ENCODE measurements around the gene RXRG. TPM values are rescaled to one million over a fixed set of nuclear protein-coding genes. Genes with fewer than 3 reads are reported as not detected.

Gene RXRG
- total RNA-seq, 1 experiment from 2014 or later = not detected

DNA sequence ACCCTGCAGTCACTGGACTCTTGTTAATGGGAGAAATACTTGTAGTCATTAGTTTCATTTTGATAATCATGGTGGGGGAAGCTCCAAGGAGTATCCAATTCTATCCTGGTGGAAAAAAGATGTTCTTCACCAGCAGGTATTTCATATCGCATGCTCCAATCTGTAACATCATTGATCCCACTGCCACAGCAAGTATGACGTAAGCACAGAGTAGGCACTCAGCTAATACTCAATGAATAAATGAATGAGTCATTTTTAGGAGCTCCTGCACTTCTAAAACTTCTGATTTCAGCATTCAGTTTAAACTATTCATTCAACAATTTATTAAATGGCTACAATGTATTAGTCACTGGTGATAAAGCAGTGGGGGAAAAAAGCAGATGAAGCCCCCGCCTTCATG, 30.3 kb downstream of the RXRG start:
- CTCF ChIA-PET = no interaction called here
- H3K27me3 Mint-ChIP-seq (ENCODE audit: low read depth) = peaks cover 6% of the 10 kb centered on the region

DNA sequence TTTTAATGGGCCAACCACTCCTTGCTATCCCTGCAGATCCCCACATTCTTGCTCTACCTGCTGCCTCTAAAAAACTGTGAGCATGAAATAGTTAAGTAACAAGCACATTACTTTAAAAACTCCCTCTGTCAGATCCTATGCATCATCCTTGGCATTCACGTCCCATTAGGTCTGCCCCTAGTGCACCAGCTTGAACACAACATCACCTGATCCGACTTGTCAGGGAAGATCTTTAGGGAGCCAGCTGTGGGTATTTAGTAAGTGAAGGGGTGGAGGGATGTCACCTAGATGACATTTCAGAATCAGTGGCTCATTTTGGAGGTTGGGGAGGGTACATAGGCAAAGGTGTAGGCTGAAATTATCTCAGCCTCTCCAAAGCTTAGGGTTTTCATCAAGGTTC, 33.5 kb downstream of the RXRG start:
- peaks cover 6% of the 10 kb centered on the region for H3K27me3 Mint-ChIP-seq (ENCODE audit: low read depth)
- H3K27ac Mint-ChIP-seq = no peak overlapping the region
- ATAC-seq (peak; percentile 34; the same call in 1 of the 2 replicates), DNase-seq (ENCODE audit: low spot score) (no peak)
- TF ChIP-seq ATF1 (CRISPR knock-in tag; IDR thresholded peaks at IDR 0.05) (no peak), GABPB1 (CRISPR knock-in tag; IDR thresholded peaks at IDR 0.05) (no peak)
- no peak overlapping the region for H3K4me3 Mint-ChIP-seq
- POLR2A ChIA-PET = no interaction called here
- no peaks in the 10 kb centered on the region for H3K36me3 Mint-ChIP-seq
- H3K4me1 Mint-ChIP-seq = peaks cover 5% of the 10 kb centered on the region; the same call in 1 of the 2 replicates
- peaks cover 4% of the 10 kb centered on the region; the same call in 1 of the 2 replicates for H3K9me3 Mint-ChIP-seq
- CTCF ChIA-PET = interaction anchor here (0.9 to 2.2 kb wide), 3 partner anchors 174 to 1809 kb away, joined by 3 to 10 read pairs (median 5); no protein-coding TSS in a partner anchor

More for the DNA sequence above, 30.3 kb downstream of the RXRG start:
- POLR2A ChIA-PET = no interaction called here
- no peak overlapping the region for H3K4me3 Mint-ChIP-seq
- peaks cover 4% of the 10 kb centered on the region; the same call in 1 of the 2 replicates for H3K9me3 Mint-ChIP-seq
- TF ChIP-seq SP1 (CRISPR knock-in tag; conservative IDR thresholded peaks at IDR 0.05) = no peak
- TF ChIP-seq ZNF317 (CRISPR knock-in tag; IDR thresholded peaks at IDR 0.05; ENCODE audit: borderline replicate concordance, low read depth) = no peak
- no peak overlapping the region for H3K27ac Mint-ChIP-seq
- DNase-seq (ENCODE audit: low spot score) = no peak
- no peak for ATAC-seq
- peaks cover 5% of the 10 kb centered on the region; the same call in 1 of the 2 replicates for H3K4me1 Mint-ChIP-seq
- H3K36me3 Mint-ChIP-seq = no peaks in the 10 kb centered on the region

DNA sequence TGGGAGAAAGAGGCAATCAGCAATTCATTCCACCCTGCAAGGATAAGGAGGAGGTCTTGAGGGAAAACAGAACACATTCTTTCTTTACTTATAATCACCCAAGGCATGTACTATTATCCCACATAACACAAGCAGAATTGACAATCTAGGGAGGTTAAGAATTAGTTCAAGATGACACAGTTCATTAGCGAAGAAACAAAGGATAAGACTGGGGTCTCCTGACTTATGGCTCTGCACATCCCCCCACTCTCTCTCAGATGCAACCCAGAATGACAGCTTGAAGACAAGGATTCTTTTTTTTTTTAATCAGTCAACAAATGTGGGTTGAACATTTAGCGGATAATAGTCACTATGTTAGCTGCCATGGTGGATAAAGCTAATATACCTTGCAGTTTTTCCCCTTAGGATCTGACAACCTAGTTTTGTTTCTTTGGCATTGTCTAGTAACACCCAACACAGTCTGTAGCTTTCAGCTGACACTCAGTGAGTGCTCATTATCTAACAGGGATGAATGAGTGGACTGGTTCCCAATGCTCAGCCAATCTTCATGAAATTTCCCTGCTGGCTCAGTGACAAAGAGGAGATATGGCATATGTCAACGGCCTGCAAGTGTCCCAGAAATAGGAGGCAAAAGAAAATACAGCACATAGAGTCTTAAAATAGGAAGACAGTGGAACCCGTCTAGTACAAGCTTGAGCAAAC, 35.1 kb downstream of the RXRG start:
- H3K9me3 Mint-ChIP-seq = peaks cover 1% of the 10 kb centered on the region; the same call in 1 of the 2 replicates
- peaks cover 3% of the 10 kb centered on the region; the same call in 1 of the 2 replicates for H3K27me3 Mint-ChIP-seq (ENCODE audit: low read depth)
- TF ChIP-seq, protein P1, sequence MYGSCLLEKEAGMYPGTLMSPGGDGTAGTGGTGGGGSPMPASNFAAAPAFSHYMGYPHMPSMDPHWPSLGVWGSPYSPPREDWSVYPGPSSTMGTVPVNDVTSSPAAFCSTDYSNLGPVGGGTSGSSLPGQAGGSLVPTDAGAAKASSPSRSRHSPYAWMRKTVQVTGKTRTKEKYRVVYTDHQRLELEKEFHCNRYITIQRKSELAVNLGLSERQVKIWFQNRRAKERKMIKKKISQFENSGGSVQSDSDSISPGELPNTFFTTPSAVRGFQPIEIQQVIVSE (CRISPR knock-in tag; IDR thresholded peaks at IDR 0.05; ENCODE audit: borderline replicate concordance) = no peak
- TF ChIP-seq ZNF138 (CRISPR knock-in tag; conservative IDR thresholded peaks at IDR 0.05) (no peak), GTF2I (CRISPR knock-in tag; conservative IDR thresholded peaks at IDR 0.05) (no peak), MYBL2 (CRISPR knock-in tag; IDR thresholded peaks at IDR 0.05) (no peak), ZNF416 (CRISPR knock-in tag; IDR thresholded peaks at IDR 0.05) (no peak), ZNF121 (CRISPR knock-in tag; IDR thresholded peaks at IDR 0.05) (no peak), FOXP1 (CRISPR knock-in tag; IDR thresholded peaks at IDR 0.05; ENCODE audit: borderline replicate concordance) (no peak), SP1 (CRISPR knock-in tag; conservative IDR thresholded peaks at IDR 0.05) (no peak), OVOL2 (CRISPR knock-in tag; IDR thresholded peaks at IDR 0.05; ENCODE audit: borderline replicate concordance) (no peak), JUN (CRISPR knock-in tag; IDR thresholded peaks at IDR 0.05) (no peak), ZNF219 (CRISPR knock-in tag; IDR thresholded peaks at IDR 0.05; ENCODE audit: borderline replicate concordance) (no peak)
- TF ChIP-seq, protein P2, sequence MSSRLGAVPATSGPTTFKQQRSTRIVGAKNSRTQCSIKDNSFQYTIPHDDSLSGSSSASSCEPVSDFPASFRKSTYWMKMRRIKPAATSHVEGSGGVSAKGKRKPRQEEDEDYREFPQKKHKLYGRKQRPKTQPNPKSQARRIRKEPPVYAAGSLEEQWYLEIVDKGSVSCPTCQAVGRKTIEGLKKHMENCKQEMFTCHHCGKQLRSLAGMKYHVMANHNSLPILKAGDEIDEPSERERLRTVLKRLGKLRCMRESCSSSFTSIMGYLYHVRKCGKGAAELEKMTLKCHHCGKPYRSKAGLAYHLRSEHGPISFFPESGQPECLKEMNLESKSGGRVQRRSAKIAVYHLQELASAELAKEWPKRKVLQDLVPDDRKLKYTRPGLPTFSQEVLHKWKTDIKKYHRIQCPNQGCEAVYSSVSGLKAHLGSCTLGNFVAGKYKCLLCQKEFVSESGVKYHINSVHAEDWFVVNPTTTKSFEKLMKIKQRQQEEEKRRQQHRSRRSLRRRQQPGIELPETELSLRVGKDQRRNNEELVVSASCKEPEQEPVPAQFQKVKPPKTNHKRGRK (CRISPR knock-in tag; IDR thresholded peaks at IDR 0.05; ENCODE audit: borderline replicate concordance) = no peak
- TF ChIP-seq, protein P3, sequence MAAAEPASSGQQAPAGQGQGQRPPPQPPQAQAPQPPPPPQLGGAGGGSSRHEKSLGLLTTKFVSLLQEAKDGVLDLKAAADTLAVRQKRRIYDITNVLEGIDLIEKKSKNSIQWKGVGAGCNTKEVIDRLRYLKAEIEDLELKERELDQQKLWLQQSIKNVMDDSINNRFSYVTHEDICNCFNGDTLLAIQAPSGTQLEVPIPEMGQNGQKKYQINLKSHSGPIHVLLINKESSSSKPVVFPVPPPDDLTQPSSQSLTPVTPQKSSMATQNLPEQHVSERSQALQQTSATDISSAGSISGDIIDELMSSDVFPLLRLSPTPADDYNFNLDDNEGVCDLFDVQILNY (CRISPR knock-in tag; IDR thresholded peaks at IDR 0.05) = no peak
- TF ChIP-seq, protein P4, sequence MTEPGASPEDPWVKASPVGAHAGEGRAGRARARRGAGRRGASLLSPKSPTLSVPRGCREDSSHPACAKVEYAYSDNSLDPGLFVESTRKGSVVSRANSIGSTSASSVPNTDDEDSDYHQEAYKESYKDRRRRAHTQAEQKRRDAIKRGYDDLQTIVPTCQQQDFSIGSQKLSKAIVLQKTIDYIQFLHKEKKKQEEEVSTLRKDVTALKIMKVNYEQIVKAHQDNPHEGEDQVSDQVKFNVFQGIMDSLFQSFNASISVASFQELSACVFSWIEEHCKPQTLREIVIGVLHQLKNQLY (CRISPR knock-in tag; IDR thresholded peaks at IDR 0.05) = no peak
- TF ChIP-seq, protein P5, sequence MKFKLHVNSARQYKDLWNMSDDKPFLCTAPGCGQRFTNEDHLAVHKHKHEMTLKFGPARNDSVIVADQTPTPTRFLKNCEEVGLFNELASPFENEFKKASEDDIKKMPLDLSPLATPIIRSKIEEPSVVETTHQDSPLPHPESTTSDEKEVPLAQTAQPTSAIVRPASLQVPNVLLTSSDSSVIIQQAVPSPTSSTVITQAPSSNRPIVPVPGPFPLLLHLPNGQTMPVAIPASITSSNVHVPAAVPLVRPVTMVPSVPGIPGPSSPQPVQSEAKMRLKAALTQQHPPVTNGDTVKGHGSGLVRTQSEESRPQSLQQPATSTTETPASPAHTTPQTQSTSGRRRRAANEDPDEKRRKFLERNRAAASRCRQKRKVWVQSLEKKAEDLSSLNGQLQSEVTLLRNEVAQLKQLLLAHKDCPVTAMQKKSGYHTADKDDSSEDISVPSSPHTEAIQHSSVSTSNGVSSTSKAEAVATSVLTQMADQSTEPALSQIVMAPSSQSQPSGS (CRISPR knock-in tag; IDR thresholded peaks at IDR 0.05; ENCODE audit: borderline replicate concordance, low read depth) = no peak
- TF ChIP-seq, protein P6, sequence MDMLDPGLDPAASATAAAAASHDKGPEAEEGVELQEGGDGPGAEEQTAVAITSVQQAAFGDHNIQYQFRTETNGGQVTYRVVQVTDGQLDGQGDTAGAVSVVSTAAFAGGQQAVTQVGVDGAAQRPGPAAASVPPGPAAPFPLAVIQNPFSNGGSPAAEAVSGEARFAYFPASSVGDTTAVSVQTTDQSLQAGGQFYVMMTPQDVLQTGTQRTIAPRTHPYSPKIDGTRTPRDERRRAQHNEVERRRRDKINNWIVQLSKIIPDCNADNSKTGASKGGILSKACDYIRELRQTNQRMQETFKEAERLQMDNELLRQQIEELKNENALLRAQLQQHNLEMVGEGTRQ (CRISPR knock-in tag; IDR thresholded peaks at IDR 0.05) = no peak
- H3K4me1 Mint-ChIP-seq = no peaks in the 10 kb centered on the region
- ChIA-PET CTCF (interaction anchor here (1.2 to 2.2 kb wide), 2 partner anchors 152 to 183 kb away, joined by 3 to 10 read pairs; no protein-coding TSS in a partner anchor), POLR2A (no interaction called here)
- ATAC-seq (no peak), DNase-seq (ENCODE audit: low spot score) (no peak)
- no peaks in the 10 kb centered on the region for H3K36me3 Mint-ChIP-seq
- H3K27ac Mint-ChIP-seq = no peak overlapping the region
- no peak overlapping the region for H3K4me3 Mint-ChIP-seq

All from WTC11 (cell line).